HG02840 (cell line): ENCODE measurements around the gene SPRN.
"Not testable (repeated sequence)": the region's sequence is repeated elsewhere in the genome, so short reads cannot be mapped to it uniquely, and the experiment has no call there.

ENCODE experiments used
- ATAC-seq: cut with Tn5 transposase; IDR thresholded peaks from one replicate; pipeline ENCODE4 v1.9.1; 2021; ENCODE audit warnings: mild to moderate bottlenecking, moderate library complexity, moderate number of reproducible peaks; ENCODE audit not compliant: unreplicated experiment, low FRiP score

The SPRN gene

DNA sequence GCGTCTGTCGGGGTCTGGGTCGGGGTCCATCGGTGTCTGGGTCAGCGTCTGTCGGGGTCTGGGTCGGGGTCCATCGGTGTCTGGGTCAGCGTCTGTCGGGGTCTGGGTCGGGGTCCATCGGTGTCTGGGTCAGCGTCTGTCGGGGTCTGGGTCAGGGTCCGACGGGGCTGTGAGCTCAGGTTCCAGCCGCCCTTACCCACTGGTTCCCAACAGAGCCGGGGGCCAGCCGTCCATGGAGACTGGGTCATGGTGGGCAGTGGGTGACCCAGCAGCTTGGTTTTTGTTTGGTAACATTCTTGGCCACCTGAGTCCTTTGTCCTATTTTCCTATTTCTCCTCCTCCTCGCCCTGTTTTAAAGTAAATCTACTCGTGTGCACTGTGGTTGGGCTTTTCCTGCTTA is 16.9 kb upstream of the SPRN start:
- ATAC-seq: not testable (repeated sequence)

DNA sequence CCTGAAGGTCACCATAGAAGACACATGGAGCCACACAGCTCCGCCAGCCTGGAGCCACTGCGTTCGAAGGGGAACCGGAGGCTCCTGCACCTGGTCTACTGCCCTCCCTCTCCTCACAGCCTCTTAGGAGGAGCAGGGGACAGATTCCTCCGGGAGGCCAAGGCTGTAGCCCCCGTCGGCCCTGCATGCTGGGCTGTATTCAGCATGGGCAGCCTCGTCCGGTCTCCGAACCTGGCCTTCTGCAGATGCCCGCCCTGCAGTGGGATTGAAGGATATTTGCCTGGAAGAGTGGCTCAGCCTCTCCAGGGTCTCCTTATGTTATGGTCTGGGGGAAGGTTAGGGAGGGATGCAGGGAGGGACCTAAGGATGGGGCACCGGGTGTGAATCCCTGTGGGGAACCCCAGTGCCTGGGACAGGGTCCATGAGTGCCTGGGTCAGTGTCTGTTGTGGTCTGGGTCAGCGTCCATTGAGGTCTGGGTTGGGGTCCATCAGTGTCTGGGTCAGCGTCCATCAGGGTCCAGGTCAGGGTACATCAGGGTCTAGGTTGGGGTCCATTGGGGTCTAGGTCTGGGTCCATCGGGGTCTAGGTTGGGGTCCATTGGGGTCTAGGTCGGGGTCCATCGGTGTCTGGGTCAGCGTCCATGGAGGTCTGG is 16.3 kb upstream of the SPRN start:
- no peak for ATAC-seq

DNA sequence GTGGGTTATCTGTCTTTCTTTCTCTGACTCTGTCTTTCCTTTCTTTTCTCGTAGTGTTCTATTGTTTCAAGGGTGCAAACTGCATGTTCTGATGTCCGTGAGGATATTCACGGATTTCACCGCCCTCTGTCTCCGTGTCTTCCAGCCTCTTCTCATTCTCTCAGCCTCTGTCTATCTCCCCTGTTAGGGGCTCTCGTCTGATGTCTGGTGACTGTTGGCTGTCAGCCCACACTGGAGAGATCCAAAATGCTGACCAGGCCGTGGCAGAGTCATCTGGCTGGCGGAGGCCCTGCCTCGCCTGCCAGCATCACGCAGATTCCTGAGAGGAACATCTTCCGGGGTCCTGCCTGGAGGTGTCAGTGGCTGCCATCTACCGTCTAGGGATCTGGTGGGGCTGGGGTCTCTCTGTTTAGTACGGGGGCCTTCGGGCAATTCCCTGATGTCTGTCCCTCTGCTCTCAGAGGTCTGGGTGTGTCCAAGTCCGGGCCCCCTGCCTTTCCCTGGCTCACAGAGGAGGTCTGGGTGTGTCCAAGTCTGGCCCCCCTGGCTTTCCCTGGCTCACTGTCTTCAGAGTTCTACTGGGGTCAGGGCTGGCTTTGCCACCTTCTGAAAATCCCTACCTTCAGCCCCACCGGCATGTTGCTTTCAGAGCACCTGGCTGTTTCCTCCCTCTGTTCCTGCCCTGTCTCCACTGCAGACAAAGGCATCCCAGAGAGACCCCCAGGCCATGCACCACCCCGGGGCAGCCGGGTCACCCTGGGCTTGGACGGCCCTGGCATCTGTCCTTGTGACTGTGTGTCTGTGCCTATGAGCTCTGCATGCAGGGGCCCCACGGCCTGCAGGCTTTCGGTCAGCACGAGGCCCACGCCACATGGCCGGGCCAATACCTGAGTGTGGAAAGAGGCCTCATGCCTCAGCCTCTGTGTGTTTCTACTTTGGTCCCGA is 15.4 kb upstream of the SPRN start:
- no peak for ATAC-seq

DNA sequence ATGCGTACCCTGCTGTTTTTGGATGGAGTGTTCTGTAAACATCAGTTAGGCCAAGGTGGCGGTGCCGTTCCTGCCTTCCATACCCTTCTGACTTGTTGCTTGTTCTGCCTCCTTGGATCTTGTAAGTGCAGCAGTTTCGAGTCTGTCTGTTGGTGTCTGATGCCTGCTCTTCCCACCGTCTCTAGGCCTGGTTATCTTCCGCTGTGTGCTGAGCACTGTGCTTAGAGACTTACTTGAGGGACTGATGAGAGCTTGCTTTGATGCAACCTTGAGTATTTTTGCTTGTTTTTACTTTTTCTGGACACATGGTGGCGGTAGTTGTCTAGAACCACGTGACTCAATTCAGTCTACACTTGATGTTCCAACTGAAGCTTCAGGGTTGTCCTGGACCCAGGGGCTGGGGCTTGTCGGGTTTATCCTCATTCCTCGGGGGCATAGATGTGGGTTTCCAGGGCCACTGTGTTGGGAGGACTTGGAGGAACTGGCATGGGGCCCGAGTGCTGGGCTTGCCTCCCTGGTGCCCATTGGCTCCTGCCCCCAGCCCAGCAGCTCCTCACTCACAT is 14.4 kb upstream of the SPRN start:
- ATAC-seq: no peak

DNA sequence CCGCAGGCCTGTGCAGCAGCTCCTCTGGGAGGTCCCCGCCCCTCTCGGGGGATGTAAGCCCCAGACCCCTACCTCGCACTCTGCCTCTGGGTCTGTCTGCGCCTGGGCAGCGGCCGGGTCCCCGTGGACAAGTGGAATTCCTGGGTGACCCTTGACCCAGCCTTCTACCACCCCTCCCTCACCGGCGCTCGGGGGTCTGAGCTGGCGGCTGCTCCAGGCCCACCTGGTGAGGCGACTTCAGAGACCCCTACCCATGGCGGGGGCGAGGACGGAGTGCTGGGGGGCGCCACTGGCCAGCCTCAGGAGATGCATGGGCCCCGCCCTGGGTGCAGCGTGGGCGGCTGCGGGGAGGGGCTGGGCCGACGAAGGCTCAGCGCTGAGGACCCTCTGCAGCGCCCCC is 8.4 kb upstream of the SPRN start:
- not testable (repeated sequence) for ATAC-seq

DNA sequence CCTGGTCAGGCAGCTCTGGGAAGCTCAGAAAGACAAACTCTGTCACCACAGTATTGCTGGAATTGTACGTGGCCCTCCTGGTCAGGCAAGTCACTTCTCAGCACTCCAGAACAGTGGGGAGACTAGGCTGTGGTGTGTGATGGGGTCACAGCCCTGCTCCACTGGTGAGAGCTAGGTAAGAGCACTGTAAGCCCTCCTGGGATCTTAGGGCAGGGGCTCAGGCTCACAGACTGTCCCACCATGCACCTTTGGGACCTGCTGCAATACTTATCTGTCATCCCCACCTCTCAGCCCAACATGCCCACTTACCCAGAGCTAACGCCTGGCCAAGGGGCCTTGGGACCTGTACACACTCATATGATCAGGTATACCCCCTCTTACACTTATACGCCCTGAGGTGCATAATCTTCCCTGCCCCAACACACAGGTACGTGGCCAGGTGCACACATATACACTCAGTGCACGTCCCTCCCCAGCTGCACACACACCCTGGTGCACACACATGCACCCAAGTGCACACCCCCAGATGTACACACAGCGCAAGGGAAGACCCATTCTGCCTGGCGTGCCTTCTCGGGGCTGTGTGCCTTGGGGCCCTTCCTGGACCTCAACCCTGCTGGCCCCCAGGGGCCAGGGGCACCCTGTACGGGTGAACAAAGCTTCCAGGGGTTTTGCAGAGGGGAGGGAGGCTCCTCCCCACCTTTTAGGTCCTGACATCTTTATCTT is 7.6 kb upstream of the SPRN start:
- ATAC-seq: not testable (repeated sequence)

DNA sequence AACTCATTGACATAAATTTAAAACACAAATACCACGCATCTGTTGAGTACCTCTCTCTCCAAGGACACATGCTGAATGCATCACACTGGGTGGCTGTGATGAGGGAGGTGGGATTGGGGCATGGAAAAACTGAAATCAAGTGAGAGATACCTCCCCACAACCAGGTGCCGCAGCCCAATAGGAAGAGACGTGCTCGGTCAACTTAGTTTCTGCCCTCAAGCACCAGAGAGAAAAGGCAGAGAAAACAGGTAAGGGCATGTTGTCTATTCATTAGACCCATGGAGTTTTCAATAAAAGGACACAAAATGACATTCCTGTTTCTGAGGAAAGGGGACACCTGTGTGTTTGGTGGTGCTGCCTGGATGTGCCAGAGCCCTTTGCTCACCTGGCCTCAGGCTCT is 5.1 kb upstream of the SPRN start:
- ATAC-seq: not testable (repeated sequence)

DNA sequence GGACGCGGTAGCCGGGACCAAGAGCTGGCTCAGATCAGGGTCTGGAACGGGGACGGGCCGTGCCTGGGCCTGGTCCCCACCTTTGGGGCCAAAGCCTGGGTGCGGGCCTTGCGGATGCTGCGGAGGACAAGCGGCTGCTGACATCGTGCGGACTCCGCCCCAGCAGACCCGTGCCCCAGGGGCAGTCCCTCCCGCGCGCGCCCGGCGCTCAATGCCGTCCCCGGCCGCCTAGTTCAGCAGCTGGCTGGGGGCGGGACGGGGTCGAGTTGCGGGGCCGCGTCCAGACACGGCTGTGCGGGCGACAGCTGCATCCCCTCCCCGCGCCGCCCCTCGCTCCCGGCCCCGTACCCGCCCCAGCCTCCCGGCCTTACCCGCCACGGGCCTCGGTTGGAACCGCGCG is 323 bp downstream of the SPRN start:
- not testable (repeated sequence) for ATAC-seq

DNA sequence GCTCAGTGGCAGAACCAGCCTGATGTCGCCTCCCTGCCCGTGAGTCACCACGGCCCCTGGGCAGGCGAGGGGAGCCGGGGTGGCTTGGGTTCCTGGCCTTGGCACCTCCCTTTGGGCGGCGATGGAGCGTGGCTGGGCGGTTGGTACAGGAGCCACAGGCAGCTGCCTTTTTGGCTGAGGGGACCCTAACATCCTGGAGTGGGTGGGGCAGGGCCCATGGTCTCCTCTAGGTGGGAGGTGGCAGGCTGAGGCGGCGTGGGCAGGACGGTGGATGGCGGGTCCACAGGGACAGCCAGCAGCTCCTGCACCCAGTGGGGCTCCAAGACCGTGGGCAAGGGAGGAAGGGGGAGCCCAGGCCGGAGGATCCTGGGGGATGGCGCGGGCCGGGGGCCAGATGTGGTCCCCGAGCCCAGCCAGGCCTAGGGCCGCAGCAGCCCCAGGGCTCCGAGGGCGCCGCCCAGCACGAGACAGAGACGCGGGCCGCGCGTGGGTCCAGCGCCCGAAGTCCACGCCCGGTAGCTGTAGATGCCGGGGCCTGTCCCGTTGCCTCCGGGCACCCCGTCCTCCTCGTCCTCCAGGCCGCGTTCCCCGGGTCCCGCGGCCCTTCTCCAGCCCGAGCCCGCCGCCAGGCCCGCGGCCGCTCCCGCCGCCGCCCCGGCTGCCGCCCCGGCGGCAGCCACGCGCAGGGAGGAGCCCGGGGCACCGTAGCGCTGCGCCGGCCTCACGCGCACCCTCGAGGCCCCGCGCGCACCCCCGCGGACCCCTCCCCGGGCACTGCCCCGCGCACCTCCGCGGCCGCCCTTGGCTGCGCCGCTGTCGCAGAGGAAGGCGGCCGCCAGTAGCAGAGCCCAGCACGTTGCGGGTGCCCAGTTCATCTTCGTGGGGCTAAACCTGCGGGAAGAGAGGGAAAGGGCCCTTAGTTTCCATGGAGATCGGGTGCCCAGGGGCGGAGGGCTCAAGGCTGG is 1.3 kb downstream of the SPRN start:
- ATAC-seq: no peak

DNA sequence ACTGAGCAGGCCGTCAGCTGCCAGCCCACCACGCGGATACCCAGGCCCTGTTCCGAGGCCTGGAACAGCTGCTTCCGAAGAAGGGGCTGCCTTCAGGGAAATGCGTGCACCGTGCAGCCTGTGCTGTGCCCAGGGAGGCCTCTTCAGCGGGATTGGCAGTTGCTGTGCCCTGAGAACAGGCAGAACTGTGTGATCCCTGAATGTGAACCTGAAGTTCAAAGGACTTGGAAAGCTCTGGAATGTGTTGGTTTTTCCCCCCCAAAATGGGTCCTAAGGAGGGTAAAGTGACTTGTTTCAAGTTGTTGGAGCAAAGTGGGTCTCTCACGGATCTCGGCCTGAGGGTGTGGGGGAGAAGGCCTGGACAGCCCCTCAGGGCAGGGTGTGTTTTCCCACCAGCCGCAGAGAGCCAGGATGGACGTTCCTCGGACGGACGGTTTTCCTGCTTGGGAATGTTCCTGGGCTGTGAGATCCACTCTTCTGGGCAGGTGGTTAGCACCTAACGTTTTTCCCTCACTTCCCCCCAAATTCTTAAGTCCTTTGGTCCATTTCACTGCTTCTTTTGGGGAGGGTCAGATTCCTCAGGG is 2.1 kb downstream of the SPRN start:
- no peak for ATAC-seq

DNA sequence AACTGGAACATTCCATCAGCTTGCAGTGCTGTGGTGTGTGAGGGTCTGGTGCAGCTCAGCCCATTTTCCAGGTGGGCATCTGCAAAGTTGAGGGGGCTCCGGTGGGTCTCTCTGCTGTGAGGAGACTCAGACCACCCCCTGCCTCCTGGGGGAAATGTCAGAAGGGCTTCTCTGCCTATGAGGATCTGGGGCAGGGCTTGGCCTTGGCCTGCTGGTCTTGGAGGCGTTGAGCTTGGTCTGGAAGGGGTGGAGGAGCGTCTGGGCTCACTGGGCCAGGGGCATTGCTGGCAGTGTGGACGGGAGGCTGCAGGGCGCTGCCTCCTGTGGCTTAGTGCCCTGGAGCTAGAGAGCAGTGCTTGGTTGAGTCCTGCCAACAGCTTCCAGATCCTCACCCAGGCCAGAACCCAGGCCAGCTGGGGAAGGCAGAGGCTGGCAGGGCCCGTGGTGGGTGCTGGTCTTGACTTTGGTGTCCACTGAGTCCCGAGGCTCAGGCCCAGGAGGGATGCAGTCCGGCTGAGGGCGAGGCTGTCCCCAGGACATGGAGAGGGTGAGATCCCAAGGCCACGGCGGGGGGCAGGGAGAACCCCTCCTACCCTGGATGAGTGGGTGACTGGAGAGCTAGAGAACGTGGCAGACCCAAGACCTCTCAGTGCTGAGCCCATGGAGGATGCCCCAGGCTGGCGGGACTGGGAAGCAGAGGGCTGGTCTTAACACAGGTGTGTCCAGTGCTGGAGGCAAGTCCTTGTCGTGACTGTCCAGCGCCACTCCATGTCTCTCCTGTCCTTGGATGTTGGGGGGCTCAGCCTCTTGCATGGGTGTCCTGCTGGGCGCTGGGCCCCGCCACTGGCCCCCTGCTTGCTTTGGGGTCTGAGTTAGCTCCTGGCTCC is 2.8 kb downstream of the SPRN start:
- no peak for ATAC-seq

DNA sequence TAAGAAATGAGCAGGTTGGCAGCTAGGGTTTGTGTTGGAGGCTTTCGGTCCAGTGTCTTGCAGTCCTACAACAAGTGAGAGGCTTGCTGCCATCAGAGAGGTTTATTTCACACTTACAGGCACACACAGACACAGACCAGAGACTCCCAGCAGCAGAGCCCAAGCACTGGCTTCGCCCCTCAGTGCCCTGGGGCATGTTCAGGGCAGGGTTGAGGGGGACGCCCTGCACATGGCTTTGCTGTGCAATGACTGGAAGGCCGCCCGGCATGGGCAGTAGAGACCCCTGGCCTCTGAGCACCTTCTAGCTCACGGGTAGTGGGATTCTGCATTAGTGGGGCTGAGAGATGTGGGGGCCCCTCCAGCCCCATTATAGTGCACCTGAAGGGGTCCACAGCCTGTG is 3.8 kb downstream of the SPRN start:
- no peak for ATAC-seq

DNA sequence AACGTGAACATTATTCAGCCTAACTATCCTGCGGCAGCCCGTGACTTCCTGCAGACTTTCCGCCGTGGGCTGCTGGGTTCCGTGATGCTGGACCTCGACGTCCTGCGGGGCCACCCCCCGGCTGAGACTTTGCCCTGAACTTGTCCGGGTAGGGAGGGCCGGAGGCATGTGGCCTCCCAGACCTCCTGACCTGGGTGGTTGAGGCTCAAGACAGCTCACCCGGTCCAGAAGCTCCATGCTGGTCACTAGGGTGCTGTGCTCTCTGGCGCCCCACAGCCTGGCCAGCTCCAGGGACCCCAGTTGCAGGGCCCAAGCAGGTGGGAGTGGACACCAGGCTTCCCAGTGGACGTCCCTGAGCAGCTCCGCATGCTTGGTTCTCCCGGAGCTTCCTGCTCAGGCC is 4.4 kb downstream of the SPRN start:
- no peak for ATAC-seq

DNA sequence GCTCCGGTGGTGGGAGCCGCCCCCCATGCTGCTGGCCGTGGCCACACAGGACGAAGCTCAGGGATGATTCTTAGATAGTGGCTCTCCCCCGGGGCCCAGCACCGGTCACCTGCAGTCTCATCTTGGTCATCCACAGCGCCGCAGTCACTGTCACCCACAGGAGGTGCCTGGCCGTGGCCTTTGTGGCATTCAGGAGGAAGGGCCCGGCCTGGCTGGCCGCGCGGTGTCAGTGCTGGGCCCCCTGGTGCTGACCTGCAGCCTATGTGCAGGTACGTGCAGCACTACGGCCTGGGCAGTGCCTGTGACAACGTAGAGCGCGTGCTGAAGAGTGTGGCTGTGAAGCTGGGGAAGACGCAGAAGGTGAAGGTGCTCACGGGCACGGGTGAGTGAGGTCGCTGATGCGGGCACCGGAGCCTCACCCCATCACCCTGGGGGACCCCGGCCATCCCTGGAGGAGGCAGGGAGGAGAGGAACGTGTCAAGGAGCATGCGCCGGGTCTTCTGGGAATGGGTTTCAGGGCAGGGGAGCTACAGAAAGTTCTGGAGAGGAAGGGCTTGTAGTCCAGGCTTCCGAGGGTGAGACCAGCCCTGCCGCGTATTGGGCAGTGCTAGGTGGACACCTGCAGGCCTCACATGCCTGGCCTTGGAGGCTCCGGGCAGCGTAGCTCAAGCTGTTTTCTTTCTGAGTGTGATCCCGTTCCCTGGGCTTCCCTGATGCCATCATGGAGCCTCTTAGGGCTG is 5.0 kb downstream of the SPRN start:
- ATAC-seq: no peak

DNA sequence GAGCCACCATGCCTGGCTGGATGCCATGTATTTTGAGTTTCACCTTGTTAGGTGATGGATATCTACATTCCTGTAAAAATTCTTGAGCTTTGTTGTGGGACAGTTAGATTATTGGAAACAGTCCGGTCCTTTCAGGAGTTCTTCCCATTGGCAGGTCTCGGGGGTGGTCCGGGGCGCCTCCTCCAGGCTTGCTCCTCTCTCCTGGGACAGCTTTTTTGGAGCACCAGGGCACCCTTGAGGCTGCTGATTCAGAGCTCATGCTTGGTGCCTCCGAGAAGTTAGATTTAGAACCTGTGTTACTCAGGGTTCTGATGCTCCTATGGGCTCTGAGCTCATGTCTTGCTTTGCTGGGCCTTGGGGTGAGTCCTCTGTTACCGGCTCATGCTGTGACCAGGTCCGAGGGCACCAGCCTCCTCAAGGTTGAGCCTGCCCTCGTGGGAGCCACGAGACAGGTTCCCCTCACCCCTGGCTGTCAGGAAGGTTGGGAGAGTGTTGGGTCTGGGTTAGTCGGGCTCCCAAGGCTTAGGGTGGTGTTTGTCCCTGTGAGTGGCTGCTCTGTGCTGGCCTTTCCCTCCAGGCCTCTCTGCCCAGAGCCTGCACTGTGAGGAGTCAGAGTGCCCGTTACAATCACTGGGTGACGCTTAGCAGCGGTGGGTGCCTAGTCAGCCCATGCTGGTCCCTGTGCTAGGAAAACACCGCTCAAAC is 6.0 kb downstream of the SPRN start:
- no peak for ATAC-seq

DNA sequence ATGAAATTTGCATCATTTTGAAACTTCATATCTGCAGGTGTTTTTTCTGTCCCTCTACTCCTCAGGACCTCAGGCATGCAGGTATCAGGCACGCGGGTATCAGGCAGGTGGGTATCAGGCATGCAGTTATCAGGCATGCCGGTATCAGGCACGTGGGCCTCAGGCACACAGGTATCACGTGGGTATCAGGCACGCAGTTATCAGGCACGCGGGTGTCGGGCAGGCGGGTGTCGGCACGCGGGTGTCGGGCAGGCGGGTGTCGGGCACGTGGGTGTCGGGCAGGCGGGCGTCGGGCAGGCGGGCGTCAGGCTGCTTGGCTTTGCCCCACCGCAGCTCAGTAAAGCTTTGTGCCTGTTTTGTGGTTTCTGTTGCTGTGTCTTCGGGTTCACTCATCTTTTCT is 8.7 kb downstream of the SPRN start:
- ATAC-seq: no peak

DNA sequence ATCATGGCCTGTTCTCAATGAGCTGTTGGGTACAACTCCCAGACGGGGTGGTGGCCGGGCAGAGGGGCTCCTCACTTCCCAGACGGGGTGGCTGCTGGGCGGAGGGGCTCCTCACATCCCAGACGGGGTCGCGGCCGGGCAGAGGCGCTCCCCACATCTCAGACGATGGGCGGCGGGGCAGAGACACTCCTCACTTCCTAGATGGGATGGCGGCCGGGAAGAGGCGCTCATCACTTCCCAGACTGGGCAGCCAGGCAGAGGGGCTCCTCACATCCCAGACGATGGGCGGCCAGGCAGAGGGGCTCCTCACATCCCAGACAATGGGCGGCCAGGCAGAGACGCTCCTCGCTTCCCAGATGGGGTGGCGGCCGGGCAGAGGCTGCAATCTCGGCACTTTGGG is 10.0 kb downstream of the SPRN start:
- not testable (repeated sequence) for ATAC-seq
